ENCODE results near the gene CACNA2D3.

DNA sequence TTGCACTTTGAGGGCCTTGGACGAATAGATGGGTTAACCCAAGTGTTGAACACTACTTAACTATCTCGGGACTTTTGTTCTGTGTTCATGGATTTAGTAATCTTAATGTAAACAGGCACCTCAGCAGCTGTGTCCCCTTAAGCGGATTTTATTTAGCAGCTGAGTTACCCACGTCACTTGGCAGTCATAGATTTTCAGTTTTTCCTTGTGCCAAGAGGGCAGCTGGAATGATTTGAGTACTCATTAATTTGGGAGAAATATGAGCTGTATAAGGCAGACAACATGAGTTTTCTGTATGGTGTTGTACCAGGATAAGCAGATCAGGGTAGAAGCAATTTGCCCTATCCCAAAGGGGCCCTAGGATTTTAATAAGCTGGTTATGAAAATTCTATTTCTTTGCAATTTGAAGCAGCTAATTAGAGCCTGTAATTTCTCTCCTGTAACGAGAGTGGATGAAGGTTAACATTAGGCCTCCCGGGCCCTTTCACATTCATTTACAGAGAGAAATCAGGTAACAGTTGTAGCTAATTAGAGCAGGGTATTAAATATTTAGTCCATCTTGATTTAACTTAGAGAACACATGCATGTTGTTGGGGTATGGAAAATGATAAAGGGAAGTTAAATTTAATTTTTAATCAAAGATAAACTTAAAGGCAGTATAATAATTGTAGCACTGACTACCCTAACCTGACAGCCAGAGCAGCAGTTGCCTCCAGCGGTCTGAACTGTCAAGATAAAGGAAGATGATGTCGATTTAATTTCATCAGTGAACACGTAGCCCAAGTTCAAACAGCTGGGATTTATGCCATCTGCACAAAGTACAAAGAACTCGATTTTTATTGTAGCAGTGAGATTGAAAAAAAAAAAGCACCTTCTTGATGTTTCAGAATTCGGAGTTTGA, 611.0 kb downstream of the CACNA2D3 start:
- TF ChIP-seq EZH2 (IDR thresholded peaks at IDR 0.05) (no peak), POLR2AphosphoS5 (IDR thresholded peaks at IDR 0.05; ENCODE audit: borderline replicate concordance, low read depth, low read length) (no peak), FOXP2 (optimal IDR thresholded peaks at IDR 0.05; ENCODE audit: control extremely low read depth, extremely low read length, insufficient read depth) (no peak)
